SKM-1 treated with dmso at 0.1 percent for 144 hours (cell line): ENCODE results near the gene HOXA4.
A peak's percentile ranks its signal among the peaks of the same experiment; 100 is the strongest.

Experiments
- DNase-seq: peaks from one replicate; lab custom pipeline; 2025; ENCODE audit not compliant: unreplicated experiment; lab: John Stamatoyannopoulos, UW

HOXA4 gene

DNA sequence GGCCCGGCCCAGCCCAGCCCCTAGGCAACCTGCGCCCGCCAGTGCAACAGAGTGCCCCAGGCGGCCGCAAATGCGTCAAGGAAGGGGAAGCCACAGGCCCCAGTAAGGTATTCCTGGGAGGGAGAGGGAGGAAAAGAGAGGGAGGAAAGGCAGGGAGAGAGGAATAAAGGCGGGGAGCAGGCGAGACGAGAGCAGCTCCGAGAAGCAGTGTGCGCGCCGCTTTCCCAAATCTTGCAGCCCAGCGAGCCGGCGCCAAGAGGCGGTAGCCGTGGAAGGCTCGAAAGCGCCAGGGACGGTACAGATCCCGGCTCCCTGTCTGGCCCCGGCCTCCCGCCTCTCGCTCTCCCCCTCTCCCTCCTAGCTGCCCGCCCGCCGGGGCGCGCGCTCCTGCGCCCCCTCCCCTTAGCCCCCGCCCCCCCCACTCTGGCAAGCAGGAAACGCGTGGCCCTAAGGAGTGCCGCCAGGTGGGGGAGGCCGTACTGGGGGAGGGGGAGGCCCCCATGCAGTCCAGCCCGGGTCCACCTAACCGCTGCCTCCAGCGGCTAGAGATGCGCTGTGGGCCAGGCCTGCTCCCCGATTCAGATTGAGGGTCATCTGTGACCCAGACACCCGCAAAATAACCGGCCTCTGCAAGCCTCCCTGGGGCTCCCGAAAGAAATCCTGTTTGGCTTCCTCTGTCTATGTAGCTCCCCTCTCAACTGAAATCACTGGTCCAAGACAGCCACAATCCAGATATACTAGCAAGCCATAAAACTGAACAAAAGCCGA, 39.3 kb upstream of the HOXA4 start:
- DNase-seq: no peak

DNA sequence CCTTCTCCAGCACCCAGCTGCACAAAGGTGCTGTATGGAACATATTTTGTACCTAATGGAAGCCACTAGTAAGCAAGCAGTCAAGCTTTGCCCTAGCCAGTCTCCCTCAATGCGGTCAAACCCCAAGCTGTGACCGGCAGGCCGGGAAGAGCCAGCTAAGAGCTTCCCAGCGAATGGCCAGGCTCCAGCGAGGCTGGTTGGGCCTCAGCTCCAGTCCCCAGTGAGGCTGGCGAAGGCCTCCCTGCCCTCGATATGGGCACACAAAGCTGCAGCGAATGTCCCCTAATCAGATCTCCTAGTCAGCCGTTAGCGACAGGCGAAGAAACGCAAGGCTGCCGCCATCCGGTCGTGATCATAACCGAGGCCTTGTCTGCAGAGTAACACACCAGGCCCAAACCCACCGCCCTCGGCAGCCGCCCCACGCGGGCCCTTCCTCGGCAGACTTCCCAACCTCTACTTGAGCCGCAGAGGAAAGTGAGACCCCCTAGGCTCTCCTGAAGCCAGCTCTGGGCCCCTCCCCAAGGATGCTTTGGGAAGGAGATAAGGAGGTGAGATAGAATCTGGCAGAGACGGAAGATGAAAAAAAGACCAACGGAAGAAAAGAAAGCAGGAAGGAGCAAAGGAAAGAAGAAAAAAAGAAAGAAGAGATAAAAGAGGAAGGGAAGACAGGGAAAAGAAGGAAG, 37.8 kb upstream of the HOXA4 start:
- peak; percentile 51 for DNase-seq

DNA sequence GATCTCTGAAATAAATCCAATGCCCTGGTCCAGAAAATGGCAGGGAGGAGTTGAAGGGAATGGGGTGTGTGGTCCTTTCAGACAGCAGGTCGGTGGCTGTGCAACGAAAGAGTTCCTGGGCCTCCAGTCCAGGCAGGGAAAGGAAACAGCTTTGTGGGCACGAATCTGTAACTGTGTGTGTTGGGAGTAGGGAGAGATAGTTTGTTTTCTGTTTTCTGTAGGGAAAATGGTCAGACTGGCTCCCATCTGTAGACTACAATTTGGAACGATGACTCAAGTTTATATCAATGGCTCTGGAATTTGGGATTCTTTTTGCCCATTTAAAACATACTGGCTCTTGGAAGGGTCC, 37.3 kb upstream of the HOXA4 start:
- no peak for DNase-seq

DNA sequence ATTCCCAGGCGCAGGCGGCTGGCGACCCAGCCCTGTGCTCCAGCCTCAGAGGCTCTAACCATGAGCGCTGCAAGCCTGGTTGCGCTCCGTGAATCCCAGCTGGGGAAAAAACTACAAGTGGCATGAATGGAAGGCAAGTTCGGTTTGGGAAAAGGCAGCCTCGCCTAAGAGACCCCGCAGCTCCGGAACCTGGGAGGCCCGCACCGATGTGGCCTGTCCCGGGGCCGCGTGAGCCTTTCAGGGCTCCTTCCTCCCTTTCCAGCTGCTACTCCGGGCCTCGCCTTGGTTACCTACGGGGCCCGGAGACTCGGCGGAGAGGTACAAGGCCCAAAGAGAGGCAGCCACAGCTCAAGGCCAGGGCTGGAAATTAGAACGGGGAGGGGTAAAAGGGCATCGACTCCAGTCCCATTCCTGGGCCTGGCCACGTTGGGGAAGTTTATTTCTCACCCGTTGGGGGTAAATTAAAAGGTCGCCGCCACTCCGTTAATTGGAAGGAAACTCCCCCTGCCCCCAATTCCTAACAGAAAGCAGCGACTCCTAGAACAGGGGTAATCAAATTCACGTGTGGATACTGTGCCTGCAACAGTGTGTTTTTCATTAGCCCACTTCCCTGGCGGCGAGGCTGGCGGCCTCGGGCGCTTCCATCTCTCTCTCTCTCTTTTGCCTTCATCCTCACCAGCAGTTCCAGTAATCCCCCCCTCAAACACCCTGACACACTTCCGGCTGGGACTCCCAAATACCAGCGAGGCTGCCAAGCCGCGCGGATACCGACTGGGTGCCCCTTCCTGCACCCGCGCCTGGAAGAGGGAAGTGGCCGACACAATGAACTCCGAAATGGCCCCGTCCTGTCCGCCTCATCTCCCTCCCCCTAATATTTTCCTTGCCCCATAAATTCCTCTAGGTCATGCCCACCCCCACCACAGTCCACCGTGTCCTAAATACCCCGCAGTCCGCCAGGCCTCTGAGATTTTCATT, 36.3 kb upstream of the HOXA4 start:
- DNase-seq: peak; percentile 54

DNA sequence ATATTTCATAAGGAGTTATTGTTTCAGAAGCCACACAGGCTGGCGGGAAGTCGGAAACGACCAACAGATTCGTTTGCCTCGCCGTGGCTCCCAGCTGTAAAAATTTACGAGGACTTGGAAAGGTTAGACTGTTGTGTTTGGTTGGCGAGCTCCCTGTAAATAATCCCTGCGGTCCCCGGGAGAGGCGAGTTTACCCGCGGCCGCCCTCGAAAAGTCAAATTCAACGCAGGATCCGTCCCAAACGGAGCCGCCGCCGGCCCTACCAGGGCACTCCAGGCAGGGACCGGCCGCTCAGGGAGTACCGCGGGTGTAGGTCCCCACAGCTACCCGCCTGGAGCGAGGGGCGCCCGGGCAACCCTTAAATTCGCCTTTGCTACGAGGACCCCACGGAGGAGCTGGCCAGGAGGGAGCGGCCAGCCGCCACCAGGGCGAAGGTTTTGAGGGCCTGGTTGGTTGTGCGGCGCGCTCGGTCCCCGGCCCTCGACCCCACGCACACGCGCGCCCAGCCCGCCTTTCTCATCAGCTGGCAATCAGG, 35.5 kb upstream of the HOXA4 start:
- DNase-seq: no peak

DNA sequence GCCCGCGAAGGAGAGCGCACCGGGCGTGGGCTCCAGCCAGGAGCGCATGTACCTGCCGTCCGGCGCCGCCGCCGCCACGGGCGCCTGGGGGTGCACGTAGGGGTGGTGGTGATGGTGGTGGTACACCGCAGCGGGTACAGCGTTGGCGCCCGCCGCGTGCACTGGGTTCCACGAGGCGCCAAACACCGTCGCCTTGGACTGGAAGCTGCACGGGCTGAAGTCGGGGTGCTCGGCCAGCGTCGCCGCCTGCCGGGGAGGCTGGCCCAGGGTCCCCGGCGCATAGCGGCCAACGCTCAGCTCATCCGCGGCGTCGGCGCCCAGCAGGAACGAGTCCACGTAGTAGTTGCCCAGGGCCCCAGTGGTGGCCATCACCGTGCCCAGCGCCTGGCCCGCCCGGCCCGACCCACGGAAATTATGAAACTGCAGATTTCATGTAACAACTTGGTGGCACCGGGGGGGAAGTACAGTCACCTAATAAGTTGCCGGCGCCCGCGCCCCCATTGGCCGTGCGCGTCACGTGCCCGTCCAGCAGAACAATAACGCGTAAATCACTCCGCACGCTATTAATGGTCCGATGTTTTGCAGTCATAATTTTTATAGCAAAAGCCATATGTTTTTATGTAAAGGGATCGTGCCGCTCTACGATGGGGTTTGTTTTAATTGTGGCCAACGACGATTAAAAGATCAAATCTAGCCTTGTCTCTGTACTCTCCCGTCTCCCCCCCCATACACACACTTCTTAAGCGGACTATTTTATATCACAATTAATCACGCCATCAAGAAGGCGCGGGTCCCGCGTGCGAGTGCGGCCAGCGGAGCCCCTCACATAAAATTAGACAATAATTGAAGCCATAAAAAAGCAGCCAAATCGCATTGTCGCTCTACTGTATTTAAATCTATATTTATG, 34.8 kb upstream of the HOXA4 start, which contains the start of gene HOXA9:
TSS of gene HOXA9 (minus strand) at position 449 of the 907 bp plus-strand sequence. CDS start at position 369, 80 bp downstream.
- DNase-seq: peak; percentile 83

DNA sequence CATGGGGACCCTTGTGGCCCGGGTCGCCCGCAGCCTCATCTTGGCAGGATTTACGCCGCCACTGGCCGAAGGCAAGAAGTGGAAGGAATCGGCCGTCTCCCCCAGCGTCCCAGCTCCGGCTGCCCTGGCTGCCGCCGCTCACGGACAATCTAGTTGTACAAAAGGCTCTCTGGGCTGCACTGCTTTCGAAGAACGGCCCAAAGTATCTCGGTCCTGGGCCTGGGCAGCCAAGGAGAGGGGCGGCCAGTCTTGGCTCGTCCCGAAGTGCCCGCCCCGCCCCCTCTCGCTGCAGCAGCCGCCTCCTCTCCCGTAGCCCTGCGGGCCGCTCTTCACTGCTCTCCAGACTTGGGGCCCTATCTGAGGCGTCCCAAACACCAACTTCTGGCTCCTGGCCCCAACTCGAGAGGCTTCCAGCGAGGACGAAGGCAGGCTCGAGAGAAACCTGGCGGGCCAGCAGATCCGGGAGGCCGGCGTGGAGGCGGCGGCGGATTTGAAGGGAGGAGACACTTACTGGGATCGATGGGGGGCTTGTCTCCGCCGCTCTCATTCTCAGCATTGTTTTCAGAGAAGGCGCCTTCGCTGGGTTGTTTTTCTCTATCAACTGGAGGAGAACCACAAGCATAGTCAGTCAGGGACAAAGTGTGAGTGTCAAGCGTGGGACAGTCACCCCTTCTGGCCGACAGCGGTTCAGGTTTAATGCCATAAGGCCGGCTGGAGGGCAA, 34.0 kb upstream of the HOXA4 start:
- DNase-seq: no peak

DNA sequence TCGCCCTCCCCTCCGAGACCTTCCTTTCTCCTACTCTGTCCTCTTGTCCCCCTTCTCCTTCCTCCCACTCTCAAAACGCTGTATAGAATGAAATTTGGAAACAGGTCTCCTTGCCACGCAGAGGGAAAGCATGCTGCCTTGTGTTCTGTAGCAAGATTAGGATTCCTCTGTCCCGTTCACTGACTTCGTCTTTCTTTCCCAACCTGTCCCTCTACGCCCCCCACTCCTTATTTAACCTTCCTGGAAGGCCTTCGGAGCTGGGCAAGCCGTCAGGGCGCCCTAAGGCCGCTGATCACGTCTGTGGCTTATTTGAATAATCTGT, 33.4 kb upstream of the HOXA4 start:
- no peak for DNase-seq

DNA sequence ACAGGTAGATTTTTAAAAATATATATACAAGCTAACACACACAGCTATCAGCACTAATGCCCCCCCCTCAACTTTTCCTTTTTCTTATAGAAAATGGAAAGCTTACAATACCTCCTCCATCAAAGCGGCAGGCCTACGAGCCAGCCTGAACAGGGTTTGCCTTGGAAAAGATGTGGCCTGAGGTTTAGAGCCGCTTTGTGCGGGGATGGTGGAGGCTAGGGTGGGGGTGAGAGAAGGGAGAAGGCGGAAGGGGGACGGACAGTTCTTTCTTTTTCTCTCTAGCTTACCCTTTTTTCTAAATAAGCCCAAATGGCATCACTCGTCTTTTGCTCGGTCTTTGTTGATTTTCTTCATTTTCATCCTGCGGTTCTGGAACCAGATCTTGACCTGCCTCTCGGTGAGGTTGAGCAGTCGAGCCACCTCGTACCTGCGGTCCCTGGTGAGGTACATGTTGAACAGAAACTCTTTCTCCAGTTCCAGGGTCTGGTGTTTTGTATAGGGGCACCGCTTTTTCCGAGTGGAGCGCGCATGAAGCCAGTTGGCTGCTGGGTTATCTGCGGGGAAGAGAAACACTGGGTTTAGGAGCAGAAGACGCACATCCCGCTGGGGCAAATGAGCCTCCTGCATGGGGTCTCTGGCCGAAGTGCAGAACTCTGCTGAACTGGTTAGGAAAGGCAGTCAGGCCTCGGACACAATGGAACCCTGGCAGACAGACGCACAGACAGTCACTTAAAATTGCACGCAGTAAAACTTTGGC, 32.9 kb upstream of the HOXA4 start:
- DNase-seq: no peak

DNA sequence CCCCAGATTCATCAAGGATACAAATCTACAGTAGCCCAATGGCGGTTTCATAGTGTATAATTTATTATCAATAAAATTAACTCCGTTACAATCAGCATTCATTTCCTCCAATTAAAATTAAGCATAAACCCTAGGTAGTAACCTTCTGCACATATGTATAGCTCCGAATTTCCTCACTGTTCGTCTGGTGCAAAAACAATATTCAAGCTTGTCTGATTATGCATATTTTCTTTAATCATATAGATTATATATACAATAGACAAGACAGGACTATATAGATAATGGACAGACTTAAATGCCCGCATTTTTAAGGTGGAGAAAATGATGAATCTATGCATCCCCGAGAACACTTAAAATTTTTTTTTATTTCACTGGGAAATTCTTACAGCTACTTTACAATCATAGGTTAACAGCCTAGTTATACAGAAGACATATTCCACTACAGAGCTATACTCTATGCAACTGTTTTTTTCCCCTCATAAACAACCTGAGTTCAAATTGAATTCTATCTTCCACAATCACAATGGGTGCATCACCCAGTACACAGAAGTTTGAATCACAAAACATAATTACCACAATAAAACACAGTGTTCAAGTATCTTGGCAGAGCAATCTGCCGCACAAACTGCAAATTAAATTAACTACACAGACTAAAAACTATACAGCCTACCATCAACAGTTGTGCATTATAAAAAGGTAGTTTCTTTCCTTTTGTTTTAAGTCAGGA, 32.2 kb upstream of the HOXA4 start:
- no peak for DNase-seq

DNA sequence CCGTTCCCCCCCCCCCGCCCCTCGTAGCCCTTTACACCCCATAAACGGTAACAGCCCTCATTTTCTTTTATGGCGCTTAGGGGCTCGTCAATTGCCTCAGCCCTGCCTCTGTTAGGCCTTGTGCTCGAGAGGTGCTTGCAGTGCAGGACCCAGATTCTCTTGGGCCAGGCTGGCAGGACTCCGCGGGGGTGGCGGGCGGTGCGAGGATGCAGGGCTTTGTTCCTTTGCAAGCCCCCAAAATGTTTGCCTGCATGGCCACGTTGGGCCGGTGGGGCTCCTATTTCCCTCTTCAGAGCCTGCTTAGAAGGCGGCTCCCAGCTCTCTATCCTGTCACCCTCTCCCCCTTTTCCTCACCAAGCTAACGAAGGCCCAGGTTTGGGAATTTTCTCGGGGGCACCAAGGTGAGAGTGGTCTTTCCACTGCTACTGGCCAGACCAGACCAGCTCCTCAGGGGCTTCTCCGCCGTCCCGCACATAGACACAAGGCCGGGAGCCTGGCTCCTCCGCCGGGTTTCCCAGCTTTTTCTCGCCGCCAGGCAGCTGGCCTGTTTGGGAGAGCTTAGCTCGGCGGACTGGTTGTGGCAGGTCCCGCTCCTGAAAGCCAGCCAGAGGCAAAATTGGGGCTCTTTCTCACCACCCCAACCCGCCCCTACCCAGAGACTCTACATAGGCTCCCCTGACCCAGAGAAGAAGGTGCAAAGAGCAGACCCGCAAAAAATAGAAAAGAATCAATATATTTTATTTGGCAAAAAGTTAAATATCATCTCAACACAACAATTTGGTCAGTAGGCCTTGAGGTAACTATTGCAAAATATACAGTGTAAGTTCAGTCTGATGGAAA, 31.4 kb upstream of the HOXA4 start:
- no peak for DNase-seq

DNA sequence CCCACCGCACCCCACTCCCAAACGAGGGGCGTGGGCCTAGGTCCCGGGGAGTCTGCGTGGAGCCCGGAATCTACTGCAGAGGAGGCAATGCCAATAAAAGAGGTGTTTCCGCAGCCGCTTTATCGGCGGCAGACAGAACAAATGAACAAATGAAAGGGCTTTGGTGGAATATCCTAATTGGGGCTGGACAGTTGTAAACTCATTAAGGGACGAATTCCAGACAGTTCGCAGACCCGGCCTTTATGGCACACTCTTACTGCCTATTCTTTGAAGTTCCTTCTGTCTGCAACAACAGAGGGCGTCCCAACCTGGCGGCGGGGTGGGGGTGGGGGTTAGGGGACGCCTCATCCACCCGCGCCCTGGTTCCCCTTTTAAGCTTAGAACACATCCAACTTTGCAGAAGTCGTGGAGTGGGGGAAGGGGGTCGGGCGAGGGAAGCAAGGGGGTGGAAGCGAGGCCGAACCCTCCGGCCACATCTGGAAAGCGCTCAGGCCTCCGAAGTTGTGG, 30.7 kb upstream of the HOXA4 start:
- peak; percentile 69 for DNase-seq

DNA sequence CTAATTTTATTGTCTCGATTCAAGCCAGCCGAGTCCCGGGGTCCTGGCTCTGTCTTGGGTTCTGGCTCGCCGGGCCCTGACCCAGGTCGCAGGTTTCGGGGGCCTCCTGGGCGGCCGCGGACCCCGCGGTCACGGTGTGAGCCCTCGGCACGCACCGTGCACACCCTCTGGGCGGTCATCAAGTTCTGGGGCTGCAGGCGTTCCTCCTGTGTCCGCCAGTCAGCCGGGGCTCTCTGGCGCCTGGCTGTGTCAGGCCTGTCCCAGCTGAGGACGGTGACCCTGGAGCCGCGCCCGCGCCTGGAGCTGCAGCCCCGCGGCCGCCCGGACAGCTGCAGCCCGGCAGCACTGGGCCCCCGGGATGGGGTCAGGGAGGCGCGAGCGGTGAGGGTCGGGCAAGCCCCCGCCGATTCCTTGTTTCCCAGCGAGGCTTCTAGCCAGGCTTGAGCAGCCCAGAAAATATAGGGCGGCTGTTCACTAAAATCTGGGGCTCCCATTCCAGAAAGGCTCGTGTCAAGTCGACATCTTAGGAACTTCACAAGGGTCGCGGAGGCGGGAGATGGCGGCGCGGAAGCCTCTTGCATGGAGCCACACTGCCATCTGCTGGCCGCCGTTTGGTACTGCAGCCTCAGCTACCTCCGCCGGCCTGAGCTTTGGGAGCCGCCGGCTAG, 30.1 kb upstream of the HOXA4 start:
- peak; percentile 66 for DNase-seq

DNA sequence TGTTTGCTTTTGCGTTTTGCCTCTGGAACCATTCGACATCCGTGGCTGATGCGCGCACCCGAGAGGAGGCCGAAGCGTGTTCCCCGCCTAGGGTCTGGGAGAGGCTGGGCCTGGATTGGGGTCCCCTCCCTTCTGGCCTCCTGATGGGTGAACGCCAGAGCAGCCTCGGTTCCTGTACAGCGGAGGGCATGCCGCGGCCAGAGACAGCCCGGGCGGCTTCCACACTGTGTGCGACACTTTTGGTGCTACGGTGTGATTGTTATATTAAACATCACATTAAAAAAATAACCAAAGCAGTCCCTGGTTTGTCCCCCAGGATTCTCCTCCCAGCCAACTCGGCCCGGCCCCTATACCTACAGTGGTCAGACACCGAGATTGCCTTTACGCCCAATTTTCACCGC, 29.6 kb upstream of the HOXA4 start:
- DNase-seq: no peak

DNA sequence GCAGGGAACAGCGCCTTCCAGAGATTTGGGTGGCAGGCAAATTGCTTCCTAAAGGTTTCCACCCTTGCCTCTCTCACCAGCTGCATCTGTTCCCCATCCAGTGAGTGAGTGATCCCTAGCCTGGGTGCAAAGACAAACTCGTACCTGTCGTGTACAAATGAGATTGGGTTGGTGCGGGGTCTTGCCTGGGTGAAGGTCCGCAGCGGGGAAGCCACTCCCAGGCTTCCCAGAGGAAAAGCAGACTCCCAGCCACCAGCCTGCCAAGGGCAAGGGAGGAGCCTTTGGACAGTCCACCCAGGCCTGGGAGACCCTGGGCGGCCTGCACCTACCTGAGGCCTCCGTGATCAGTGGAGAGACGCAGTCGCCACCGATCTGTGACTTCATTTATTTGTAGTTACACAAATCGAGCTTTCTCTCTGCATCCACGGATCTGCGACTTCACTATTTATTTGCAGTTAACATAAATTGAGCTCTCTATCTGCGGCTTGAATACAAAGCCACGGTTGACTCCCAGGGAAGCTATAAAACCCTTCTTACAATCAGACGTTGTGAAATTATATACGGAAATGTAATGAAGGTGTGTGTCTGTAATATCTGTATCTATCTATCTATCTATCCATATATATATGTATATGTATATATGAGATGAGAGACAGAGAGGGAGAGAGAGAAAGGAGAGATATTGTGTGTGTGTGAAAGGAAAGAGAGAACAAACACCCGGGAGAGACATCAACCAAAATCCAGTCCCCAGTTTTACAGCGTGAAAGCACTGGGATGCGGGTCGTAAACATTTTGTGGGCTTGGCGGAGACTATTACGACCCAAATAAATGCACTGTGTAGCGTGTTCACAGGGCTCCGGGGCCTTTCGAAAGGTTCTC, 28.9 kb upstream of the HOXA4 start:
- no peak for DNase-seq
